HepG2 (cell line): ENCODE measurements around the gene AMBRA1. TPM values are rescaled to one million over a fixed set of nuclear protein-coding genes. Genes with fewer than 3 reads are reported as not detected.

Experiments
- ARNT ChIP-seq: fragments of 450-650 bp; IDR thresholded peaks from 2 replicates; pipeline ENCODE4 v1.6.1; 2017
- FOXK1 ChIP-seq: sonication (generic); formaldehyde crosslinking; IDR thresholded peaks from 2 replicates; pipeline ENCODE4 v1.4.0; 2020; ENCODE audit warnings: low read depth, missing genetic modification reagents, borderline replicate concordance
- MTA1 ChIP-seq: sonication (generic); formaldehyde crosslinking; IDR thresholded peaks from 2 replicates; pipeline ENCODE4 v1.4.0; 2020; ENCODE audit warnings: missing genetic modification reagents, mild to moderate bottlenecking, borderline replicate concordance
- SOX6 ChIP-seq, 2 experiments: fragments of 450-650 bp in 1 of 2; sonication (generic) in 1 of 2; formaldehyde crosslinking in 1 of 2; IDR thresholded peaks; 2 replicates each; pipeline versions ENCODE4 v1.4.0 to v1.6.1; 2017 to 2020; ENCODE audit warnings: antibody characterized with exemption in 1 of 2, mild to moderate bottlenecking in 1 of 2, missing genetic modification reagents in 1 of 2
- ZSCAN25 ChIP-seq: sonication (generic); formaldehyde crosslinking; IDR thresholded peaks from 2 replicates; pipeline ENCODE4 v1.8.0; 2022; ENCODE audit warnings: mild to moderate bottlenecking, missing genetic modification reagents
- polyA plus RNA-seq, 8 experiments: library from polyadenylated mRNA; depleted of rRNA in 3 of 8; stranded (reverse) in 7 of 8; unstranded in 1 of 8; fragments of >200 nt; fragmentation: Illumina TruSeq in 4 of 8; extraction: Trizol in 4 of 8; gene quantifications; 2 replicates each; pipeline versions ENCODE4 v1.2.1 to v1.2.3, GENCODE V29; 2011 to 2016; ENCODE audit warnings: low read depth in 4 of 8, missing spikeins in 1 of 8, mixed read lengths in 1 of 8; ENCODE audit not compliant: insufficient read depth in 1 of 8
- total RNA-seq, 5 experiments: library from RNA; depleted of rRNA; stranded (reverse); fragments of >200 nt; fragmentation: Illumina TruSeq; extraction: Trizol; gene quantifications; 2 replicates each; pipeline ENCODE4 v1.2.3, GENCODE V29; 2016; ENCODE audit warnings: low read depth in 1 of 5
- TF ChIP-seq, protein P1 (sequence below): sonication (generic); formaldehyde crosslinking; IDR thresholded peaks from 2 replicates; pipeline ENCODE4 v1.4.0; 2020; ENCODE audit warnings: mild to moderate bottlenecking, missing genetic modification reagents, borderline replicate concordance
- TF ChIP-seq, protein P2 (sequence below): sonication (generic); formaldehyde crosslinking; IDR thresholded peaks from 2 replicates; pipeline ENCODE4 v1.9.0; 2021; ENCODE audit warnings: missing genetic modification reagents, borderline replicate concordance
- TF ChIP-seq, protein P3 (sequence below), 2 experiments: sonication (generic) in 1 of 2; formaldehyde crosslinking in 1 of 2; IDR thresholded peaks; 2 replicates each; pipeline versions ENCODE4 v1.4.0 to v1.6.1; 2018 to 2020; ENCODE audit warnings: missing genetic modification reagents in 2 of 2, borderline replicate concordance in 1 of 2, low read depth in 1 of 2, mild to moderate bottlenecking in 1 of 2, missing biosample characterization in 1 of 2

The AMBRA1 gene
- total and polyA plus RNA-seq, 2 of the 13 experiments (the other 11 are each of a cell fraction or from before 2014, with no cell fraction given), result 15.7 to 26.0 TPM

DNA sequence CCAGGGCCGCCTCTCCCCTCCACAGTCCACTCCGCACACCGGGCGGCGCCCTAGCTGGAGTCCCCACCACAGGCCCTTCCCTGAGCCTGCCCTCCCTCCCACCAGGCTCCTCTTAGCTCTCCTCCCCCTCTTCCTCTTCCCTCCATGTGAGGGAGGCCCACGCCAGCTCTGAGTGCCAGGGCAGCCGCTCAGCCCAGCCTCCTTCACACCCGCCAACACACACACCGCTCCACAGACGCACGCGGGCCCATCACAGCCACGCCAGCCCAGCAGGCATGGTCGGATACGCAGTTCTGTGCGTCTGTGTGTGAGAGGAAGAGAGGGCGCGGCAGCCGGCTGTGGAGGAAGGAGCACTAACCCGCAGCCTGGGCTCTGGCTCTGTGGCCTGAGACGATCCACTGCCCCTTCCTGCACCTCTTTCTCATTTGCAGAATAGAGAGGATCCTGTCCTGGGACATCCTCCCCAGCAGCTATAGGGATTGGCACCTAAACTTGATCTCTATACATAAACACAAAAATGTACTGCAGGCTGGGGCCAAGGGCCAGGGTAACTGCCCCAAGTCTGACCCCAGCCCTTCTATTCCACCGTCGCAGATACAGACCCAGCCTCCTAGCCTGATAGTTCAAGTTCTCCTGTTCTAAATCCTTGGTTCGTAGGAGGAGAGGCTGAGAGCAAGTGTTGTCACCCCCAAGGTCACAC, 205.8 kb downstream of the AMBRA1 start (continued):
- TF ChIP-seq, protein P1, sequence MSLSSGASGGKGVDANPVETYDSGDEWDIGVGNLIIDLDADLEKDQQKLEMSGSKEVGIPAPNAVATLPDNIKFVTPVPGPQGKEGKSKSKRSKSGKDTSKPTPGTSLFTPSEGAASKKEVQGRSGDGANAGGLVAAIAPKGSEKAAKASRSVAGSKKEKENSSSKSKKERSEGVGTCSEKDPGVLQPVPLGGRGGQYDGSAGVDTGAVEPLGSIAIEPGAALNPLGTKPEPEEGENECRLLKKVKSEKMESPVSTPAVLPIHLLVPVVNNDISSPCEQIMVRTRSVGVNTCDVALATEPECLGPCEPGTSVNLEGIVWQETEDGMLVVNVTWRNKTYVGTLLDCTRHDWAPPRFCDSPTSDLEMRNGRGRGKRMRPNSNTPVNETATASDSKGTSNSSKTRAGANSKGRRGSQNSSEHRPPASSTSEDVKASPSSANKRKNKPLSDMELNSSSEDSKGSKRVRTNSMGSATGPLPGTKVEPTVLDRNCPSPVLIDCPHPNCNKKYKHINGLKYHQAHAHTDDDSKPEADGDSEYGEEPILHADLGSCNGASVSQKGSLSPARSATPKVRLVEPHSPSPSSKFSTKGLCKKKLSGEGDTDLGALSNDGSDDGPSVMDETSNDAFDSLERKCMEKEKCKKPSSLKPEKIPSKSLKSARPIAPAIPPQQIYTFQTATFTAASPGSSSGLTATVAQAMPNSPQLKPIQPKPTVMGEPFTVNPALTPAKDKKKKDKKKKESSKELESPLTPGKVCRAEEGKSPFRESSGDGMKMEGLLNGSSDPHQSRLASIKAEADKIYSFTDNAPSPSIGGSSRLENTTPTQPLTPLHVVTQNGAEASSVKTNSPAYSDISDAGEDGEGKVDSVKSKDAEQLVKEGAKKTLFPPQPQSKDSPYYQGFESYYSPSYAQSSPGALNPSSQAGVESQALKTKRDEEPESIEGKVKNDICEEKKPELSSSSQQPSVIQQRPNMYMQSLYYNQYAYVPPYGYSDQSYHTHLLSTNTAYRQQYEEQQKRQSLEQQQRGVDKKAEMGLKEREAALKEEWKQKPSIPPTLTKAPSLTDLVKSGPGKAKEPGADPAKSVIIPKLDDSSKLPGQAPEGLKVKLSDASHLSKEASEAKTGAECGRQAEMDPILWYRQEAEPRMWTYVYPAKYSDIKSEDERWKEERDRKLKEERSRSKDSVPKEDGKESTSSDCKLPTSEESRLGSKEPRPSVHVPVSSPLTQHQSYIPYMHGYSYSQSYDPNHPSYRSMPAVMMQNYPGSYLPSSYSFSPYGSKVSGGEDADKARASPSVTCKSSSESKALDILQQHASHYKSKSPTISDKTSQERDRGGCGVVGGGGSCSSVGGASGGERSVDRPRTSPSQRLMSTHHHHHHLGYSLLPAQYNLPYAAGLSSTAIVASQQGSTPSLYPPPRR (CRISPR knock-in tag), result 0 out of 2 replicates have a peak, but pooled peaks have one; percentile 28
- no peak for TF ChIP-seq FOXK1 (CRISPR knock-in tag)
- peak; percentile 64; the same call in 1 of the 2 replicates for TF ChIP-seq MTA1
- 0 out of 2 replicates have a peak, but pooled peaks have one; percentile 28 for TF ChIP-seq ZSCAN25 (CRISPR knock-in tag)
- no peak for TF ChIP-seq ARNT
- TF ChIP-seq SOX6 (IDR thresholded peaks at IDR 0.05), result no peak
- TF ChIP-seq SOX6 (CRISPR knock-in tag; IDR thresholded peaks at IDR 0.05), result peak; percentile 1; the same call in 1 of the 2 replicates
- TF ChIP-seq, protein P2, sequence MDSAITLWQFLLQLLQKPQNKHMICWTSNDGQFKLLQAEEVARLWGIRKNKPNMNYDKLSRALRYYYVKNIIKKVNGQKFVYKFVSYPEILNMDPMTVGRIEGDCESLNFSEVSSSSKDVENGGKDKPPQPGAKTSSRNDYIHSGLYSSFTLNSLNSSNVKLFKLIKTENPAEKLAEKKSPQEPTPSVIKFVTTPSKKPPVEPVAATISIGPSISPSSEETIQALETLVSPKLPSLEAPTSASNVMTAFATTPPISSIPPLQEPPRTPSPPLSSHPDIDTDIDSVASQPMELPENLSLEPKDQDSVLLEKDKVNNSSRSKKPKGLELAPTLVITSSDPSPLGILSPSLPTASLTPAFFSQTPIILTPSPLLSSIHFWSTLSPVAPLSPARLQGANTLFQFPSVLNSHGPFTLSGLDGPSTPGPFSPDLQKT (CRISPR knock-in tag), result no peak
- TF ChIP-seq, protein P3, sequence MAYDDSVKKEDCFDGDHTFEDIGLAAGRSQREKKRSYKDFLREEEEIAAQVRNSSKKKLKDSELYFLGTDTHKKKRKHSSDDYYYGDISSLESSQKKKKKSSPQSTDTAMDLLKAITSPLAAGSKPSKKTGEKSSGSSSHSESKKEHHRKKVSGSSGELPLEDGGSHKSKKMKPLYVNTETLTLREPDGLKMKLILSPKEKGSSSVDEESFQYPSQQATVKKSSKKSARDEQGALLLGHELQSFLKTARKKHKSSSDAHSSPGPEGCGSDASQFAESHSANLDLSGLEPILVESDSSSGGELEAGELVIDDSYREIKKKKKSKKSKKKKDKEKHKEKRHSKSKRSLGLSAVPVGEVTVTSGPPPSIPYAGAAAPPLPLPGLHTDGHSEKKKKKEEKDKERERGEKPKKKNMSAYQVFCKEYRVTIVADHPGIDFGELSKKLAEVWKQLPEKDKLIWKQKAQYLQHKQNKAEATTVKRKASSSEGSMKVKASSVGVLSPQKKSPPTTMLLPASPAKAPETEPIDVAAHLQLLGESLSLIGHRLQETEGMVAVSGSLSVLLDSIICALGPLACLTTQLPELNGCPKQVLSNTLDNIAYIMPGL (CRISPR knock-in tag; IDR thresholded peaks at IDR 0.05; ENCODE audit: borderline replicate concordance in 1 of 2, low read depth in 1 of 2), result 0 out of 4 replicates have a peak, but pooled peaks of 1 of the 2 experiments have one; percentile 25
- TF ChIP-seq, all 625 proteins: peak for 20
